K562 (cell line): Measurements from ENCODE around the gene NPB. TPM values are rescaled to one million over a fixed set of nuclear protein-coding genes. Genes with fewer than 3 reads are reported as not detected.

ENCODE experiments used
- BDP1 ChIP-seq: IDR thresholded peaks from 3 replicates; pipeline ENCODE4 v1.6.1; 2011; ENCODE audit not compliant: insufficient read length, insufficient read depth
- CREB3L1 ChIP-seq: fragments of 450-650 bp; IDR thresholded peaks from 2 replicates; pipeline ENCODE4 v1.6.1; 2014; ENCODE audit warnings: low read depth, mild to moderate bottlenecking, moderate library complexity, borderline replicate concordance
- CREBBP ChIP-seq: IDR thresholded peaks from one replicate; pipeline ENCODE4 v1.6.1; 2012; ENCODE audit warnings: low read depth, mild to moderate bottlenecking, control low read depth, inconsistent platforms, low read length
- ESRRB ChIP-seq: fragments of 250-450 bp; sonication (Bioruptor Pico); IDR thresholded peaks from 2 replicates; pipeline ENCODE4 v1.5.0; 2020; ENCODE audit warnings: mild to moderate bottlenecking, moderate library complexity, borderline replicate concordance
- HOMEZ ChIP-seq: fragments of 250-450 bp; sonication (Bioruptor Pico); IDR thresholded peaks from 2 replicates; pipeline ENCODE4 v1.4.0; 2020; ENCODE audit warnings: mild to moderate bottlenecking, moderate library complexity
- MECOM ChIP-seq: fragments of 250-450 bp; sonication (Bioruptor Pico); IDR thresholded peaks from 2 replicates; pipeline ENCODE4 v1.8.0; 2022; ENCODE audit warnings: inconsistent platforms
- MYNN ChIP-seq, 2 experiments: sonication (generic); formaldehyde crosslinking in 1 of 2; IDR thresholded peaks; 2 replicates each; pipeline versions ENCODE4 v1.5.0 to v1.6.1; 2016 to 2020; ENCODE audit warnings: antibody characterized with exemption in 1 of 2, missing genetic modification reagents in 1 of 2
- NFE2 ChIP-seq: IDR thresholded peaks from 2 replicates; pipeline ENCODE4 v1.6.1; 2014; ENCODE audit warnings: antibody characterized with exemption, low read depth
- NR1H2 ChIP-seq: sonication (generic); formaldehyde crosslinking; IDR thresholded peaks from 2 replicates; pipeline ENCODE4 v1.4.0; 2020; ENCODE audit warnings: mild to moderate bottlenecking, missing genetic modification reagents
- PRPF4 ChIP-seq: fragments of 200-400 bp; formaldehyde crosslinking; IDR thresholded peaks from one replicate; pipeline ENCODE4 v1.6.1; 2017; ENCODE audit warnings: low read length, low read depth, mild to moderate bottlenecking; ENCODE audit not compliant: insufficient read depth, poor library complexity, severe bottlenecking
- SRSF1 ChIP-seq: fragments of 200-400 bp; formaldehyde crosslinking; IDR thresholded peaks from 2 replicates; pipeline ENCODE4 v1.6.1; 2017; ENCODE audit warnings: mild to moderate bottlenecking, low read depth, low read length, moderate library complexity
- ZNF280B ChIP-seq: fragments of 250-450 bp; sonication (Bioruptor Pico); IDR thresholded peaks from 2 replicates; pipeline ENCODE4 v1.5.1; 2021; ENCODE audit warnings: mild to moderate bottlenecking
- ZNF592 ChIP-seq: fragments of 450-650 bp; IDR thresholded peaks from 2 replicates; pipeline ENCODE4 v1.6.1; 2017; ENCODE audit warnings: antibody characterized with exemption, mild to moderate bottlenecking
- ZNF644 ChIP-seq: fragments of 200-800 bp; sonication (Bioruptor generic); IDR thresholded peaks from 2 replicates; pipeline ENCODE4 v1.6.1; 2016; ENCODE audit warnings: low read depth, missing genetic modification characterization, missing compliant biosample characterization
- ZSCAN29 ChIP-seq: fragments of 450-650 bp; IDR thresholded peaks from 2 replicates; pipeline ENCODE4 v1.6.1; 2017
- polyA plus RNA-seq, 8 experiments: library from polyadenylated mRNA; depleted of rRNA in 4 of 8; stranded (reverse) in 5 of 8; unstranded in 3 of 8; fragments of >200 nt; fragmentation: Nextera tagmentation in 2 of 8; fragmentation: Illumina TruSeq in 1 of 8; extraction: Ambion mirVana in 2 of 8; extraction: Trizol in 1 of 8; gene quantifications; 2 replicates each; pipeline versions ENCODE4 v1.2.1 to v1.2.3, GENCODE V29; 2011 to 2014; ENCODE audit warnings: inconsistent platforms in 1 of 8, missing spikeins in 1 of 8
- total RNA-seq, 7 experiments: library from RNA; depleted of rRNA in 6 of 7; stranded (reverse); fragments of >200 nt in 6 of 7; fragmentation: Illumina TruSeq in 2 of 7; extraction: Trizol in 2 of 7; gene quantifications; 2 replicates each; pipeline versions ENCODE4 v1.2.1 to v1.2.3, GENCODE V29; 2011 to 2021; ENCODE audit warnings: low replicate concordance in 1 of 7
- TF ChIP-seq, protein P1 (sequence below): fragments of 450-650 bp; IDR thresholded peaks from 2 replicates; pipeline ENCODE4 v1.6.1; 2016; ENCODE audit warnings: borderline replicate concordance

Gene NPB
- total and polyA plus RNA-seq, 9 of the 15 experiments (the other 6 are each of a cell fraction or from before 2014, with no cell fraction given): 0.03 to 0.61 (median 0.14) TPM; not detected in 2

DNA sequence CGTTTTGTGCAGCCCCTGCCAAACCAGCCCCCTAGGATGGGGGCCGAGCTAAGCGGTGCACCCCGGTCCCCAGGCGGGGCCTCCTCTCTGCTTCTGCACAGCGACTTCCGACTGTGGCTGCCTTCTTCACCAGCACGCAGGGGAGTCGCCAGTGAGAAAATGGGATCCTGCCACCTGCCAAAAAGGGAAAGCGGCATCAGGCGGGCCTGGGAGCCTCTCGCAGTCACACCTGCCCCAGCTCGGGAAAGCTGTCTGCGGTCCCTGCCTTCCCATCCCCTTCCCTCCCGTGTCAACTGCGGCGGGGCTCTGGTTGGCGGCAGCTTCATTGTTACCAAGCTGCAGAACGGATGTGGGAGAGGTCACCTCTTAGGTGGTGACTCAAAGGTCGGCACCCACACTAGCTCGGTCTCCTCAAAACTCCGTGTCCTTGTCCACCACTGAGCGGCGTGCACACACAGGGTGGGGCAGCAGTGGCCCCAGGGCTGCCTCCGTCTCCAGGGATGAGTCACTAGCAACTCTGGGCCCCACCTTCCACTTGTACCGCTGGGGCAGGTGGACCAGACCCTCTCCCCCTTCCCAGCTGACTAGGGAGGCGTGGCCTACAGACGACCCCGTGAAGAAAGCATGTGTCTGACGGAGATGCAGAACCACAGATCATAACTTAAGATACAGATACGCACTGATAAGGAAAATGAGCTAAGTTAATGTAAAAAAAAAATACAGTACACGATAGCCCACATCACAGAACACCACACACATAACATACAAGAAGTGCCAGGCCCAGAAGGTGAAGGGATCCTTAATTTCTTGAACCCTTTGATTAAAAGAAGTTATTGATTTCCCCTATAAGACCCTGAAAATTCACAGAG, 10.6 kb downstream of the NPB start (continued):
- TF ChIP-seq ZSCAN29: peak; percentile 19; the same call in 1 of the 2 replicates
- no peak for TF ChIP-seq ZNF592
- no peak for TF ChIP-seq BDP1
- TF ChIP-seq CREB3L1: no peak
- TF ChIP-seq PRPF4: no peak
- TF ChIP-seq ESRRB (CRISPR knock-in tag): no peak
- no peak for TF ChIP-seq NFE2
- TF ChIP-seq HOMEZ (CRISPR knock-in tag): no peak
- TF ChIP-seq, protein P1, sequence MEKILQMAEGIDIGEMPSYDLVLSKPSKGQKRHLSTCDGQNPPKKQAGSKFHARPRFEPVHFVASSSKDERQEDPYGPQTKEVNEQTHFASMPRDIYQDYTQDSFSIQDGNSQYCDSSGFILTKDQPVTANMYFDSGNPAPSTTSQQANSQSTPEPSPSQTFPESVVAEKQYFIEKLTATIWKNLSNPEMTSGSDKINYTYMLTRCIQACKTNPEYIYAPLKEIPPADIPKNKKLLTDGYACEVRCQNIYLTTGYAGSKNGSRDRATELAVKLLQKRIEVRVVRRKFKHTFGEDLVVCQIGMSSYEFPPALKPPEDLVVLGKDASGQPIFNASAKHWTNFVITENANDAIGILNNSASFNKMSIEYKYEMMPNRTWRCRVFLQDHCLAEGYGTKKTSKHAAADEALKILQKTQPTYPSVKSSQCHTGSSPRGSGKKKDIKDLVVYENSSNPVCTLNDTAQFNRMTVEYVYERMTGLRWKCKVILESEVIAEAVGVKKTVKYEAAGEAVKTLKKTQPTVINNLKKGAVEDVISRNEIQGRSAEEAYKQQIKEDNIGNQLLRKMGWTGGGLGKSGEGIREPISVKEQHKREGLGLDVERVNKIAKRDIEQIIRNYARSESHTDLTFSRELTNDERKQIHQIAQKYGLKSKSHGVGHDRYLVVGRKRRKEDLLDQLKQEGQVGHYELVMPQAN: 0 out of 2 replicates have a peak, but pooled peaks have one; percentile 33
- no peak for TF ChIP-seq ZNF644 (tag)
- no peak for TF ChIP-seq CREBBP
- no peak for TF ChIP-seq MECOM (CRISPR knock-in tag)
- TF ChIP-seq NR1H2 (CRISPR knock-in tag): no peak
- no peak for TF ChIP-seq MYNN (IDR thresholded peaks at IDR 0.05)
- TF ChIP-seq MYNN (CRISPR knock-in tag; IDR thresholded peaks at IDR 0.05): no peak
- no peak for TF ChIP-seq ZNF280B (CRISPR knock-in tag)
- no peak for TF ChIP-seq SRSF1
